ENCODE data around the gene LRMDA. TPM values are rescaled to one million over a fixed set of nuclear protein-coding genes. Genes with fewer than 3 reads are reported as not detected.
"Not testable (repeated sequence)": the region's sequence is repeated elsewhere in the genome, so short reads cannot be mapped to it uniquely, and the experiment has no call there.

LRMDA gene
- total RNA-seq, 3 donors from 2014 or later: 9.4 to 14.9 (median 10.3) TPM

DNA sequence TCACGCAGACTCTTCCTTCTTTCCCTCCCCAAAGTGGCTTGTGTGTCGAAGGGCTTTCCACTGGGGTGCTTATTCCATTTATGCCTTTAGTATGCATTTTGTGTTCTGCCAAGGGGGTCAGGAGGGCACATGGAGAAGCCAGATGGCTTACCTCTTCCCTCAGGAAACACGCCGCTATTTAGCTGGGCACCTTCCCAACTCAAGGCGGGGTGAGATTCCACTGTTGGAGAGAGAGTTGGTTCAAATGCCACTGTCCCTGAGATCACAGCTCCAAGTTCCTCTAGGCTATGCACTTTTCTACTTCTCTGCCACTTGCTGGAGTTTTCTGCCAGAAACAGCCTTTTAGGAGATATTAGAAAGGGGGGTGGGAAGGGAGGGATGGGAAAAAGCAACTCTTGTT is 1091.8 kb downstream of the LRMDA start:
- H3K4me1 ChIP-seq (ENCODE audit: low read depth): no peaks in the 10 kb centered on the region
- H3K4me3 ChIP-seq: no peak overlapping the region
- intact Hi-C loops (cut with DNase I, micrococcal nuclease): no loop called here
- TF ChIP-seq, protein P1, sequence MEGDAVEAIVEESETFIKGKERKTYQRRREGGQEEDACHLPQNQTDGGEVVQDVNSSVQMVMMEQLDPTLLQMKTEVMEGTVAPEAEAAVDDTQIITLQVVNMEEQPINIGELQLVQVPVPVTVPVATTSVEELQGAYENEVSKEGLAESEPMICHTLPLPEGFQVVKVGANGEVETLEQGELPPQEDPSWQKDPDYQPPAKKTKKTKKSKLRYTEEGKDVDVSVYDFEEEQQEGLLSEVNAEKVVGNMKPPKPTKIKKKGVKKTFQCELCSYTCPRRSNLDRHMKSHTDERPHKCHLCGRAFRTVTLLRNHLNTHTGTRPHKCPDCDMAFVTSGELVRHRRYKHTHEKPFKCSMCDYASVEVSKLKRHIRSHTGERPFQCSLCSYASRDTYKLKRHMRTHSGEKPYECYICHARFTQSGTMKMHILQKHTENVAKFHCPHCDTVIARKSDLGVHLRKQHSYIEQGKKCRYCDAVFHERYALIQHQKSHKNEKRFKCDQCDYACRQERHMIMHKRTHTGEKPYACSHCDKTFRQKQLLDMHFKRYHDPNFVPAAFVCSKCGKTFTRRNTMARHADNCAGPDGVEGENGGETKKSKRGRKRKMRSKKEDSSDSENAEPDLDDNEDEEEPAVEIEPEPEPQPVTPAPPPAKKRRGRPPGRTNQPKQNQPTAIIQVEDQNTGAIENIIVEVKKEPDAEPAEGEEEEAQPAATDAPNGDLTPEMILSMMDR (IDR thresholded peaks at IDR 0.05): no peak
- DNase-seq: peak in 1 of 3 donors; percentile 19
- no peak for ATAC-seq
- H3K9me3 ChIP-seq: no peaks in the 10 kb centered on the region
- H3K36me3 ChIP-seq (ENCODE audit: low read depth): no peaks in the 10 kb centered on the region

DNA sequence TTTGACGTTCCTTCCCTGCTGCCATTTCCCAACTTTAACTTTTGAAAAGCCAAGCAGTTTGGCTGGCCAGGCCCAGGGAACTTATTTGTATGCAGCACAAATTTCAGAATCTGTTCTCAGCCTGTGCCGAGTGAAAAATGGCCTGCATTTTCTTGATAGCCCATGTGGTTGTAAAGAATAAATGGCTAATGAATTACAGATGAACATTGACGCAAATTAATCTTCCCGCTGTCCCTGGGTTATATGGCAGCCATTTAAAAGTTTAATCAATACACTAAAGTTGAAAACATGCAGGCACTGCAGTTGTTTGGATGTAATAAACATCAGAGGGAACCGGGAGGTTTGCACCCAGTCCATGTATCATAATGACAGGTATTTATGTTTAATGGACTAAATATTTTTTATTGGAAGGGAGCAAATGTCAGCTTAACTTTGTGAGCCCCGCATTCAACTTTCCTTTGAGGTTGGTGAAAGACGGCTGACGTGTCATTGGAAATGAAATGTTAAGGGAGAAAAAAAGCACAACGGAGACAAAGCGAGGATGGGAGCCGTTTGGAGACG is 1092.4 kb downstream of the LRMDA start:
- no peaks in the 10 kb centered on the region for H3K9me3 ChIP-seq
- H3K4me1 ChIP-seq (ENCODE audit: low read depth): no peaks in the 10 kb centered on the region
- H3K36me3 ChIP-seq (ENCODE audit: low read depth): no peaks in the 10 kb centered on the region
- intact Hi-C loops (cut with DNase I, micrococcal nuclease): no loop called here
- no peak for DNase-seq
- no peak for ATAC-seq
- TF ChIP-seq, protein P1 (IDR thresholded peaks at IDR 0.05): no peak
- H3K4me3 ChIP-seq: no peak overlapping the region

DNA sequence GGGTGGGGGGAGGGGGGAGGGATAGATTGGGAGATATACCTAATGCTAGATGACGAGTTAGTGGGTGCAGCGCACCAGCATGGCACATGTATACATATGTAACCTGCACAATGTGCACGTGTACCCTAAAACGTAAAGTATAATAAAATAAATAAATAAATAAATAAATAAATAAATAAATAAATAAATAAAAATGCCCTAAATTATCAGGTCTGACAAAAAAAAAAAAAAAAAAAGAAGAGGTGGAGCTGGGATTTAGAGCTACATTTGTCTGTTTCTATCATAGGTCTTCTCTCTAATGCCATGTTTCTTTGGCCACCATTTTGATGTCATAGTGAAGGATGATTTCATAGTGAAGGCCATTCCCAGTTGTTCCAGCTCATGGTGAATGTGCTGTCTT is 1095.4 kb downstream of the LRMDA start:
- DNase-seq; intact Hi-C loops (cut with DNase I, micrococcal nuclease); H3K36me3 ChIP-seq (ENCODE audit: low read depth); ATAC-seq; H3K4me1 ChIP-seq (ENCODE audit: low read depth); H3K4me3 ChIP-seq; H3K9me3 ChIP-seq: not testable (repeated sequence)

DNA sequence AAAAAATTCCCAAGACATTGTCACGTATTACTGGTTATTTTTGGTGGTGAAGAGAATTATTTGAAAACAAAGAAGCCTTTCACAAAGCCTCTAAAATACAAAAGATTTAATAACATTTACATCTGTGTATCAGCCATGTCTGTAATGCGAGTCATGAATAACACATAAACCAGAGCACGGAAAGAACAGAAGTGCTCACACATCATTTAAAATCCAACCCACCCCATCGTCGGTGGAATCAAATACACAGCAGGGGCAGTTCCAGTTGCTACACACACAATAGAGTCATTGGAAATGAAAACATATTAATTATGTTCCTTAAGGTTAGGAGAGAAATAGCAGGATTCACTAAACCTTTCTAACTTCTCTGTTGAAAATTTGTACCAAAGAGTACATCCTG is 1108.9 kb downstream of the LRMDA start:
- H3K36me3 ChIP-seq (ENCODE audit: low read depth): no peaks in the 10 kb centered on the region
- no peak for DNase-seq
- no peaks in the 10 kb centered on the region for H3K9me3 ChIP-seq
- intact Hi-C loops (cut with DNase I, micrococcal nuclease): no loop called here
- H3K4me1 ChIP-seq (ENCODE audit: low read depth): no peaks in the 10 kb centered on the region
- TF ChIP-seq, protein P1 (IDR thresholded peaks at IDR 0.05): no peak
- no peak for ATAC-seq
- no peak overlapping the region for H3K4me3 ChIP-seq

DNA sequence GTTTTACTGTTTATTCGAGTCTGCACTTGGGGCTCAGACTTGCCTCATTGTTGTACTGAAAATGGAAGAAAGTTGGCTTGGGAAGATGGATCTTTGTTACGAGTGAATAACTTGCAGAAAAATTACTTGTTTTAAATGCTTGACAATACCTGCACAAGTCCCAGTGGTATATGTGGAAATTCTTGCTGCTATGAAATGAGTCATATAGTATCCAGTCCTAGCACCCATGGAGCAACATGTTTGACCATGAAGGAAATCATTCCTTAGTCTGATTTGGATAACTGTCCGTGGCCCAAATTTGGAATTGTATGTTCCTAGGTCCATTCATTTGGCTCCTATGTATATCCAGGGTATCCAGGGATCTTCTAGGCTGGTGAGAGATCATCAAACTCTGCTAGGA is 1109.4 kb downstream of the LRMDA start:
- no peak for DNase-seq
- Histone ChIP-seq H3K4me3 (no peak overlapping the region), H3K4me1 (ENCODE audit: low read depth) (no peaks in the 10 kb centered on the region), H3K36me3 (ENCODE audit: low read depth) (no peaks in the 10 kb centered on the region), H3K9me3 (no peaks in the 10 kb centered on the region)
- intact Hi-C loops (cut with DNase I, micrococcal nuclease): no loop called here
- no peak for ATAC-seq
- TF ChIP-seq, protein P1 (IDR thresholded peaks at IDR 0.05): no peak

DNA sequence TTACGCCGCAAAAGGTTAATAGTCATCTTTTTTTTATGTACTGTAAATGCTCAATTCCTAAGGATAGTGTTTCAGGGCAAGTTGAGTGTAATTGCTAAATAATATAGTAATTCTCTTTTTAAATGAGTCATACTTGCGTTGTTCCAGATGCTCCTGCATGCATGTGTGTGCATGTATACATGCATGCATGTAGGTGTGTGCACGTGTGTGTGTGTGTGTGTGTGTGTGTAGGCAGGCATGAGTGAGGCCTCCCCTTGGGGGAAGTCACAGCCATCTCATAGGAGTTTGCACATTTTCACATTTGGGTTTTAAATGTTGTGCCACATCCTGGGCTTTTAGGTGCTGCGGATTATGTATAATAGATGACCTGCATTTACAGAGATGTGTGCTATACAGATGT is 1110.4 kb downstream of the LRMDA start:
- intact Hi-C loops (cut with DNase I, micrococcal nuclease): no loop called here
- TF ChIP-seq, protein P1 (IDR thresholded peaks at IDR 0.05): no peak
- H3K4me3 ChIP-seq: no peak overlapping the region
- H3K9me3 ChIP-seq: no peaks in the 10 kb centered on the region
- H3K4me1 ChIP-seq (ENCODE audit: low read depth): no peaks in the 10 kb centered on the region
- ATAC-seq: no peak
- no peak for DNase-seq
- H3K36me3 ChIP-seq (ENCODE audit: low read depth): no peaks in the 10 kb centered on the region

Data from mucosa of descending colon (tissue), 3 donors.